GM13977 (cell line): ENCODE measurements around the gene SPIN2A.
"Not testable (repeated sequence)": the region's sequence is repeated elsewhere in the genome, so short reads cannot be mapped to it uniquely, and the experiment has no call there.

Experiments used
- DNase-seq: peaks from one replicate; pipeline ENCODE4 v3.0.0; 2012; ENCODE audit warnings: low spot score
- in situ Hi-C: fragments of 300-500 bp; cut with MboI; formaldehyde crosslinking; loops from one replicate; pipeline ENCODE4 v1.12.0; 2022; ENCODE audit warnings: low sequenced_read_pairs, low pct_unique_long_range_greater_than_20kb, mixed read lengths, inconsistent platforms; ENCODE audit not compliant: unreplicated experiment
- TF ChIP-seq, protein P1 (sequence below): IDR thresholded peaks from 2 replicates; pipeline ENCODE4 v1.5.1; 2012; ENCODE audit warnings: mild to moderate bottlenecking, control low read depth; ENCODE audit not compliant: insufficient read depth; ENCODE audit errors: extremely low read depth, missing control alignments

The SPIN2A gene

GRCh38 chrX:57137501-57137900, 304 bp upstream of the SPIN2A start:
- TF ChIP-seq, protein P1, sequence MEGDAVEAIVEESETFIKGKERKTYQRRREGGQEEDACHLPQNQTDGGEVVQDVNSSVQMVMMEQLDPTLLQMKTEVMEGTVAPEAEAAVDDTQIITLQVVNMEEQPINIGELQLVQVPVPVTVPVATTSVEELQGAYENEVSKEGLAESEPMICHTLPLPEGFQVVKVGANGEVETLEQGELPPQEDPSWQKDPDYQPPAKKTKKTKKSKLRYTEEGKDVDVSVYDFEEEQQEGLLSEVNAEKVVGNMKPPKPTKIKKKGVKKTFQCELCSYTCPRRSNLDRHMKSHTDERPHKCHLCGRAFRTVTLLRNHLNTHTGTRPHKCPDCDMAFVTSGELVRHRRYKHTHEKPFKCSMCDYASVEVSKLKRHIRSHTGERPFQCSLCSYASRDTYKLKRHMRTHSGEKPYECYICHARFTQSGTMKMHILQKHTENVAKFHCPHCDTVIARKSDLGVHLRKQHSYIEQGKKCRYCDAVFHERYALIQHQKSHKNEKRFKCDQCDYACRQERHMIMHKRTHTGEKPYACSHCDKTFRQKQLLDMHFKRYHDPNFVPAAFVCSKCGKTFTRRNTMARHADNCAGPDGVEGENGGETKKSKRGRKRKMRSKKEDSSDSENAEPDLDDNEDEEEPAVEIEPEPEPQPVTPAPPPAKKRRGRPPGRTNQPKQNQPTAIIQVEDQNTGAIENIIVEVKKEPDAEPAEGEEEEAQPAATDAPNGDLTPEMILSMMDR: no peak
- in situ Hi-C loops: no loop called here
- no peak for DNase-seq

DNA sequence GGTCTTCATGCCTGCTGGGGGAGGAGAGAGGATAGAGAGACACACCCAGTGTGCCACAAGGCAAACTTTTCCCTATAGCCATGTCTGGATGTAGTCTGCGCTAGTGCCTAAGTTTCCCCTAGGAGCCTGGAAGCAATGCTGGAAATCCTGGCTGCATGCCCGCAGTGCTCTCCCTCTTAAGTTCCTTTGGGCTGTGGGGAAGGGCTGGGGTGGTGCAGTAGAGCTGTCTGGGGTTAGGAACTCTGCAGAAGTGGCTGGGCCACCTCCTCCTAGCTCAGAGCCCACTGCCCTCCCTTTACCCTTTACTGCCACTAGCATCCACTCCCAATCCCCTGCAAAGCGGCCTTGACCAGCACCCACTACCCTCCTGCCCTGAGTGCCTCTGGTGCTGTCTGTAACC, 608 bp downstream of the SPIN2A start:
- DNase-seq, in situ Hi-C loops: not testable (repeated sequence)

DNA sequence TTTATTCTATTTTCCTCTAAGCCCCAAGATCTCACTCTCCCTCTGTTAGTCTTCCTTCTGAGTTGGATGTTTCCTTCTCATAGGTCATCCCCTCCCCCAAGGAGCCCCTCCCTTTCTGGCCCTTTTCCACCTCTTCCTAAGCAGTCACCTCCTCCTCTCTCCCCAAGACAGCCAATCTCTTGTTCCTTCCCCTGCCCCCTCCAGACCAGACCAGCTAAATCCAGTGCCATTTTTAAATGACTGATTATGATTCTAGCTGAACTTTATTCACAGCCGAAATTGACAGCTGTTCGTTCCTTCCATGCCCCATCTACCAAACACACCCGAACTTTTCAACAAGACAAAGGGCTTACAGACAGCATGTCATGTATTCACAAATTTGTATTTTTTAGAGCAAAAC, 1.9 kb downstream of the SPIN2A start:
- TF ChIP-seq, protein P1: no peak
- in situ Hi-C loops: no loop called here
- DNase-seq: no peak

DNA sequence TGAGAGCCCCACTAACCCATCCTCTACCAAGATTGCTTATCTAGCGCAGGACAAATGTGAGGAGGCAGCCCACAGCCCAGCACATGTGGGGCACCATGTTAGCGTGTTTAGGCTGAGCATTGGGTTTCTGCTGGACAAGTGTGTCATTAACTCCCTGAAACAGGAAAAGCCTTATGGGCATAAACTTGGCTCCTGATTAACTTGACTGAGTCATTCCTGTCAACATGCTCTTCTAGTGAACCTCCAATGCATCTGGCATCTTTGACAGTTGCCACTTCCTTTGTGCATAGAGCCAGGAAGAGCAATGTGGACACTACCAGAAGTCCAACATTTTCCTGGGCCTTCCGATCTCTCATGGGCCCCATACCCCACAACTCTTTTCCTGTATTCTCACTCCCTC, 2.5 kb downstream of the SPIN2A start:
- no peak for DNase-seq
- in situ Hi-C loops: no loop called here
- TF ChIP-seq, protein P1: no peak

DNA sequence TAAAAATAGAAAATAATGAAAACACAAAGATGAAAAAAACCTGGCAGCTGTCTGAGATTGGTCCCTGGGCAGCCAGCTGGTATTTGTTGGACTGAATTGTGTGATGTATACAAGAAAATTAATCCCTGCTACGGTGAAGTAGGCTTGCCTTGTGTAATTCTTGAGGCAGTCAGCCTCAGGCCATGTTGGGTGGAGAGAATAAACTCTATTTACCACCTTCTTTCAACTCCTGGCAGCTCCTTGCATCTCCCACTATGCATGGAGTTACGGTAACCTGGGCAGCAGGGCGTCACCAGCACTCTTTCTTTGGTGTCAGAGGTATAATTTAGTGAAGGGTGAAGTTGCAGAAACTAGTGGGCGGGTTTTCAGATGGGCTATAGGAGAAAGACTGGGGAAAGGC, 3.5 kb downstream of the SPIN2A start:
- in situ Hi-C loops: no loop called here
- no peak for DNase-seq
- TF ChIP-seq, protein P1: no peak

- in situ Hi-C loops, DNase-seq: not testable (repeated sequence)
Observed at GRCh38 chrX:57133284-57133683, 3.9 kb downstream of the SPIN2A start.

DNA sequence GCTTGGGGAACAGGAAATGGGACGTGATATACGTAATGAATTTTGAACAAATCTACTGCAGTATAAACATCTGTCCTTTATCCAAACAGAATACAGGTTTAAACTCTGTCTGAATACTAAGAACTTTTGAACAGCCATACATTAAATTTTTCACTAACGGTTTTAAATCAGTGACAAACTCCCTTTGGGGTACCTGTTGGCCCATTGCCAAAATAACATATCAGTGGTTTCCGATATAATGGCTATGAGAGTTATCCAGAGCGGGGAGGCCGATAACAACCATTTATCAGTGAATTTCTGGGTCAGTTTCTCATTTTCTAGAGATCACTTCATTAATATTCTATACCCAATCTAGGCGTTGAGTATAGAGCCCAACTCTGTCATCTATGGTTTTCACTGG, 5.2 kb downstream of the SPIN2A start:
- in situ Hi-C loops: no loop called here
- DNase-seq: no peak
- TF ChIP-seq, protein P1: no peak

- TF ChIP-seq, protein P1: no peak
- no peak for DNase-seq
- in situ Hi-C loops: no loop called here
Observed at GRCh38 chrX:57121816-57122215, 15.4 kb downstream of the SPIN2A start.
